HG02970 (cell line): ENCODE measurements around the gene AUNIP.

Experiments used
- ATAC-seq: cut with Tn5 transposase; IDR thresholded peaks from one replicate; pipeline ENCODE4 v1.9.1; 2021; ENCODE audit warnings: mild to moderate bottlenecking, moderate library complexity, moderate number of reproducible peaks; ENCODE audit not compliant: unreplicated experiment, low FRiP score

The AUNIP gene

DNA sequence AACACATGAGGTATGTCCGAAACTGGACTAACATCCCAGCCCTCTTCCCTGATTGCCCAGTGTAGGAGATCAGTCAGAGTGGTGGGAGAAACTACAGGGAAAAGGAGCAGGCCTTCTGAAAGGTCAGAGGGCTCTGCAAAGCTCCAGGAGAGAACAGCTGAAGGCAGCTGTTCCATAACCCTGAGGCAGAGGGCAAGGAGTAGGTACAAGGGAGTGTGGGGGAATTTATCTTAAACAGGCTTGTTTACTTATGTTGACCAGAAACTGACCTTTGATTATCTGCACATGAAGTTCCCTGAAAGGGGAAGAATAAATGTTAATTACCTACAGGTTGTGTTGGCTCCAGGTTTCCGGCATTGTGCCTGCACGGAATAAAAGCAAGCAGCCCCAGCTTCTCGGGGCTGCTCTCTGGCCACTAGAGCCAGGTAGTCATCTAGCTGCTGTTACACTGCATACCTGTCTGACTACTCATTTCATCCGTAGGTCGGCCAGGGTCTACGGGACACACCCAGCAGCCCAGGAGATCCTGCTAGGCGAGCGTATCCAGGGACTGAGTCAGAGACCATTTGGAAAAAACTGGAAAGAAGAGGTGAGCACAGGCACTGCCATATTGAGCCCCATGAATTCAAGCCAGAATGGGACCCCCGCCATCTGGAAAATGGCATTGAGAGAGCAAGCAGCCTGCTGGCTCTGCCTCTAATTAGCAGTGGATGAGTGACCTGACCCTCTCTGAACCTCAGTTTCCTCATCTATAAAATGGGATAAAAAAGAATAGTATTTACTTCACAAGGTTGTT is 31.2 kb upstream of the AUNIP start:
- no peak for ATAC-seq

DNA sequence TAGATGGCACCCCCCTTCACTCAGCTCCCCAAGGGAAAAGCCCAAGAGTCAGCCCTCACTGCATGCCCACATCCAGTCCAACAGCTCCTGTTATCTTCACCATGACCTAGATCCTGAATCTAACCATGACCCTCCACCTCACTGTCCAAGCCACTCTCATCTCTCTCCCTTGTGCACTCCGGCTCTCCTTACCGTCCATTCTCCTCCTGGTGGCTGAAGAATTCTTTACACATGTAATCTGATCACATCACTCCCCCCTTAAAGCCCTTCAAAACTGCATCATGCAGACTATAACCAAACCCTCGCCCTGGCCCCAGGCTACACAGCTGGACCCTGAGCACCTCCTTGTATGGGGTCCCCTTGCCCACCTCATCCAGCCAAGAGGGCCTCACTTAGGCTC is 30.2 kb upstream of the AUNIP start:
- ATAC-seq: no peak

DNA sequence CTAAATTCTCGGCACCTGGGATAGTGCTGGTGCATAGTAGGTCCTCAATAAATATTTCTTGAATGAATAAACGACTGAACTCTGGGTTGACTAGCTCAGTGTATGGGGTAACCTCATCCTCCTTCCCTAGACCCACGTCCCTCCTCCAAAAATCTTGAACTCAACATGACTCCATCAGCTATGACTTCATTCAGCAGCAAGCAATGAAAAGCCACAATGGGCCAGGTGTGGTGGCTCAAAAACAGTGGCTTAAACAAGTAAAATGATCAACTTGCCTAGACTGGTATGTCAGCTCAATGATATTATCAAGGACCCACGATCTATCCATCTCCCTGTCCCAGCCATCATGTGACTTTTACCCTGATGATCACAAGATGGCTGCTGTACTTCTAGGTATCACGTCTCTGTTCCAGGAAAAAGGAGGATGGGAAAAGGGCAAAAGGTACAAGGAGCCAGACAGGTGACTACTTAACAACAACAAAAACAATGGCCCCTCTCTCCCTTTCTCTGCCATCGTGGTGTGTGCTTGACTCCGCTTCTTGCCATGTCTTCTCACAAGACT is 29.2 kb upstream of the AUNIP start:
- no peak for ATAC-seq

DNA sequence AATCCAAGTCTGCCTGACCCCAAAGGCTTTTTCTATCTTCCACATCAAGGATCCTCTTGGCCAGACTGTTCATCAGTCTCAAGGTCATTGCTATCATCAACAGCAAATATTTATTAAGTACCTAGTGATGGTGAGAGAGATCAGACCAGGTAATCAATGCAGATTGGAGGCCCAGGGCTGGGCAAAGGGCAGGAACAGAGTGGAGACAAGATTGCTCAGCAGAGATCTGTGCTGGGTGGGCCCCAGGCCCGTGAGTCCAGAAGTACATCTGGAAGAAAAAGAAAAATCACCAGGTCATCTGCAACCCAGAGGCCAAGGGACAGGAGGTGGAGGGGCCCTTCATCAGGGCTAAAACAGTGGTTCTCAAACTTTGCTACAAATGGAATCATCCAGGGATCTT is 26.3 kb upstream of the AUNIP start:
- no peak for ATAC-seq

DNA sequence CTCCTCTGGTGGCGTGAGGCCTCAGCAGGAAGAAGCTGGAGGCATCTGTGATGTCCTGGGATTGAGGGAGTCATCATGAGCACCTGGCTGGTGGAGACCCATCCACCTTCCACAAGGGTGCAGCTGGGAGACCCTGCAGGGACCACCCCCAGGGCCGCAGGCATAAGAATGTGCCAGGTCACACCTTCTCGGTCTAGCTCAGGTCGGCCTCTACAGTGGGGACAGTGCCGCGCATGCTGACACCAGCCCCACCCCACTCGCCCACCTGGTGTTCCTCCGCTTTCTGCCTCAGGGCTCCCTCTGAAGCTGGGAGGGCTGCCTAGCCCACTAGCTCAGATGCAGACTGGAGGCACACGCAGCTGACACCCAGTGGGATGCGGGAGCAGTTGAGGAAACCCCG is 22.0 kb upstream of the AUNIP start:
- no peak for ATAC-seq

DNA sequence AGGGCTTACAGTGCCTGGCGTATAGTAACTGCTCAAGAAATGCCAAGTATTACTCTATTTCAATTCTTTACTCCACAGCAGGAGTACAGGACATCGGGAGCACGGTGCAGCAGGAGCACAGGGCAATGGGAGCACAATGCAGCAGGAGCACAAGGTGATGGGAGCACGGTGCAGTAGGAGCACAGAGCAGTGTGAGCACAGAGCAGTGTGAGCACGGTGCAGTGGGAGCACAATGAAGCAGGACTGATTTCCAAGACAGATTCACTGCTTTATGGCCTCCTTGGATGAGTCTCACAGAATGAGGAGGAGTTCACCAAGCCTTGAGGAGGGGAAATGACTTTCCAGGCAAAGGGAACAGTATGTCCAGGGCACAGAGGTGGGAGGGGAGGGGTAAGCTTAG is 21.3 kb upstream of the AUNIP start:
- no peak for ATAC-seq

DNA sequence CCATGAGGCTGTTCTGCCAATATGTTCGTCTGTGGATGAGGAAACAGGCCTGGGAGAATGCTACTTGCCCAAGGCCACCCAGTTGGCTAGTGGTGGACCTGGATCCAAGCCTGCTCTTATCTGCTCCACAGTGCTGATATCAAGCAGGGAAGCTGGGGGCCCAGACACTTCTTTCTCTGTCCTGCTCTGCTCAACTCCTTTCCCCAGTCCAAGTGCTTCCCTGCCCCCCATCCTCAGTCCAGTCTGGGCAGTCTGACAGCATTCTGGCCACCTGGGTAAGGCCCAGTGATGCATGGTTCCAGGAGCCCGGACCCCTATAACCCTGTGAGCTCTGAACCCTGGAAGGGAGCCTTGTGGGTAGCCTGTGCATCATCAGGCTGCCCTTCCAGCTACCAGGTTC is 20.4 kb upstream of the AUNIP start:
- ATAC-seq: no peak

DNA sequence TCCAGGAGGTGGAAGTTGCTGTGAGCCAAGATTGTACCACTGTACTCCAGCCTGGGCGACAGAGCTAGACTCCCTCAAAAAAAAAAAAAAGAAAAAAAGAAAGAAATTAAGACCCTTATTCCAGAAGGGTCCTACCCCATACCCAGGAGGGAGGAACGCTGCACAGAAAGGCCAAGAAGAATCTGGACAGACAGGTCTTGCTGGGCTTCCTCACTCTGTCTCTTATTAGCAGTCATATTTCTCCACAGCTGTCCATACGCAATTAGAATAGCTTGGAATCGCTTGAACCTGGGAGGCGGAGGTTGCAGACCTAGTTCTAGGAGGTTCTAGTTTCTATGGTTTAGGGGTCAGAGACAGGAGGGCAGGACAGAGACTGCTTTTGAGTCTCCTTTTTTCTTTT is 19.4 kb upstream of the AUNIP start:
- ATAC-seq: no peak

DNA sequence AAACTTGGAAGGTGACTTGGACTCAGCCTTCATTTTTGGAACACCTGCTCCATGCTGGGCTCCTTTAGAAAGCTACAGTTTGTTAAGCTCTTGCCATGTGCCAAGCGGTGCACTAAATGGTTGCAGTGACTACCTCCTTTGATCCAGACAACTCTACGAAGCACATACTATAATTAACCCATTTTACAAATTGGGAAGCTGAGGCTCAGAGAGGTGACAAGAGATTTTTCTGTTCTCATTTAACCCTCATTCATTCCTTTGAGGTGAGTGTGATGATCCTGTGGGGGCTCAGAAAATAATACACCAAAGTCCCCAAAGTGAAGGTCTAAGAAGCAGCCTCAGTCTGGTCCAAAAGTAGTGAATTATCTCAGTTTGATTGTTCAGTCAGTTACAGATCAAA is 17.9 kb upstream of the AUNIP start:
- no peak for ATAC-seq

DNA sequence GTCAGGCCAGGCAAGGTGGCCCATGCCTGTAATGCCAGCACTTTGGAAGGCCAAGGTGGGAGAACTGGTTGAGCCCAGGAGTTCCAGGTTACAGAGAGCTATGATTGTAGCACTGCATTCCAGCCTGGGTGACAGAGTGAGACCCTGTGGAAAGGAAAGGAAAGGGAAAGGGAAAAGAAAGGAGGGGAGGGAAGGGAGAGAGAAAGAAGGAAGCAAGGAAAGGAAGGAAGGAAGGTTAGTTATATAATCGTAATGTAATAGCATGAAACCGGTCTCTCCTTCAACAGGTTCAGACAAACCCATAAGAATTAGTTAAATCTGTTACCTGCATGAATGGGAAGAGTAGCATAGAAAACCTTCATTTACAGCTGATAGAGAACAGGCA is 17.4 kb upstream of the AUNIP start:
- no peak for ATAC-seq

DNA sequence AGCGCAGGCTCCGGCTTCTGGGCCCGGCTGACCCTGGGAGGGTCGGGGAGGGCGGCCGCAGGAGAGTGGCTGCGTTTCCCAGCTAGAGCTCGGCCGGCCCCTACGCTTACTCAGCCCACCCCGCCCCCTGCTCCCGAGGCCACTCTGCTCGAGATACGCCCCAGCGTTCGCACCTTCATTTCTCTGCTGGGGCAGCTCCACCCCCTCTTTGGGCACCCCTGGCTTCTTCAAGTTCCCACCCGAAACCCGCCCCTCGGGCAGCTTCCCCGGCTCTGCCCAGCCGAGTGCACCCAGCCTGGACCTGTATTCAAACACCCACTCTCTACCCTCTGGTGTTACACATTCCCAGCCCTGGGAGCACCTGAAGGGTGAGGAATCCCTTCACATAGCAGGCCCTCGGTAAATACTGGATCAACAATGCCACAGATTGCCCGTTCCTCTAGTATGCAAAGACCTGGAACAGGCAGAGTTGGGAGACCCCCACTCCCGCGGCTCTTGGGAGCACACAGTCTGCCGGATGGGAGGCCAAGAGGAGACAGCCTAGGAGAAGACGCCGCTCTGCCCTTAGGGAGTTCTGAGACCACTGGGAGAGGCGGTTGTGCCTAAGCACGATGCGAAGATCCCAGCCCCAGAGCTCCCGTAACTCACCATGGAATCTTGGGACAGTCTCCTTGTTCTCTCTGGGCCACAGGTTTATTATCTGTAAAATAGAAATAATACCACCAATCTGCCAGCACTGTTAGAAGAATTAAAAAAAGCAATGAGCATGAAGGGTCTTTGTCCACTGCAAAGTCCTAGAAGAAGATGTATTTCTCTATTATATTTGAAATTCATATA is 16.8 kb upstream of the AUNIP start:
- no peak for ATAC-seq

DNA sequence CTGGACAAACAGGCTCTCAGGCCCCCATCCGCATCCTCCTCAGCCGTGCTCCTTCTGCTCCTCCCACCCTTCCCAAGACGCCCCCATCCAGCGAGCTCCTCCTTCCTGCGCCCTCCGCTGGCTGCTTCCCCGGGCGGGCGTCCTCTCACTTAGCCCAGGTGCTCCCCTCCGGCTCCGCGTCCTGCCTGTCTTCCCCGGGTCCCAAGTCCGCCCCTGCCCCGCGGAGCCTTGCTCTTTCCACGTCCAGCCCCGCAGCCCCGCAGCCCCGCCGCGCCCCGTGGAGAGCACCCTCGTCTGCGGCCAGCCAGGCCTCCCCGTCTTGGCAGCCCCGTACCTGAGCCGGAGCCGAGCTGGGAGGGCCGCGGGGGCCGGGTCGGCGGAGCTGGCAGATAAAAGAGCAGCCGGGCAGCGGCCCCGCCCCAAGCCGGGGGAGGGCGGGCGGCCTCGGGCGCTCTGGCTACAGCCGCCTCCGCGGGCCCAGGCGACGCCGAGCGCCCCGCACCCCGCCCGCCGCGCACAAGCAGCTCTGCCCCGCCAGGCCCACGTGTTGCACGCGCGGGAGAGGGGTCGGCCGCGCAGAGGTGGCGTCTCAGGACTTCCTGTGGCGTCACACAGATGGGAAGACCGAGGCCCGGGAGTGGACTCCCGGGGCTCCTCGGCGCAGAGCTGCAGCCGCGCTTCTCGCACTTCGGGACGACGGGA is 16.0 kb upstream of the AUNIP start, which contains the start of gene PAQR7:
TSS of gene PAQR7 (minus strand) at position 555 of the 702 bp plus-strand sequence. CDS start 11,869 bp downstream, outside the sequence.
- no peak for ATAC-seq

DNA sequence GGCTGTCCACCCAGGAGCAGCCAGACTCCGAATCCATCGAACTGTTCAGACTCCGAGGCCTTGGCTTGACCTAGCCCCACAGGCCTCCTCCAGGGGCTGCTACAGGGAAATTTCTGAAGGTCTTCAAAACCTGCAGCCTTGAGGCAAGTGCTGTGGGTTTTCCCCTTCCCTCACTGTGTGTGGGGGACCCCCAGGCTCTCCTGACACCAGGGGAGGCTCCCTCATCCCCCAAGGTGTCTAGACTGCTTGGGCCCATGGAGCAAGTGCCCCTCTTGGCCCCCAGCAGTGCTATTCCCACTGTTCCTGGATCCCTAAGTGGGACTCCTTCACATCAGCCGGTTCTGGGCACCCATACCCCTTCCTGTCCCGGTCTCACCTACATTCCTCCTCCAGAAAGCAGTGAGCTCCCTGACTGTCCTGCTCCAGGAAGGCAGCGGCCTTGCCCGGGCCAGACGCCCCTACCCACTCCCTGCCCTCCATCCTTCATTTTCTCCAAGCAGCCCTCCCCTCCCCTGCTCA is 15.4 kb upstream of the AUNIP start:
- no peak for ATAC-seq

DNA sequence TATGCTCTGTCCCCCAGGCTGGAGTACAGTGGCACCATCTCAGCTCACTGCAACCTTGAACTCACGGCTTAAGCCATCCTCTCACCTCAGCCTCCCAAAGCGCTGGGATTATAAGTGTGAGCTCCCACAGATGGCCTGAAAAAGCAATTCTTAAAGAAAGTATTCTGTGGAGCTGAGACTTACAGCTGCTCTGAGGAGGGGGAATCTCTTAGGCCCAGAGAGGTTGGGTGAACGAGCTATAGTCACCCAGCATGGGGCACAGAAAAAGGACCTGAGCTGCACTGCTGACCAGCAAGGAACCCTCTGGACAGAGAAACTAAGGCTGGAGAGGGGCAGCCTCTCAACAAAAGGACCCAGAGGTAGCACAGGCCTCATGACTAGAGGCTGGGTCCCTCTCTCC is 15.0 kb upstream of the AUNIP start:
- no peak for ATAC-seq

DNA sequence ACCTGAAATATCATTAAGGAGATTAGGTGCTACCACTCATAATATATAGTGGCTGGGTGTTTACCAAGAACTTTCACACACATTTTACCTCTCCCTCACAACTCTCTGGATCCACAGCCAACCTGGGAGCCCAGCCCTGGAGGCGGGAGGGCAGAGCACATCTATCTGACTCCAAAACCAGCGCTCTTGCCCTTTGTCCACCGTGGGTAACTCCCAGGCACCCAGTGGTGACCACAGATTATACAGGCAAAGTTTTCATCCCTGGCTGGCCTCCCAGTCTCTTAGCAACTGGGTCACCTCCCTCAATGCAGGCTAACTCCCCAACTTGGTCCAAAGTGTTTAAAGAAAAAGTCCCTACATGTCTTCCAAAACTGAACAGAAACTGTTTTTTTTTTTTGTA is 13.9 kb upstream of the AUNIP start:
- ATAC-seq: no peak

DNA sequence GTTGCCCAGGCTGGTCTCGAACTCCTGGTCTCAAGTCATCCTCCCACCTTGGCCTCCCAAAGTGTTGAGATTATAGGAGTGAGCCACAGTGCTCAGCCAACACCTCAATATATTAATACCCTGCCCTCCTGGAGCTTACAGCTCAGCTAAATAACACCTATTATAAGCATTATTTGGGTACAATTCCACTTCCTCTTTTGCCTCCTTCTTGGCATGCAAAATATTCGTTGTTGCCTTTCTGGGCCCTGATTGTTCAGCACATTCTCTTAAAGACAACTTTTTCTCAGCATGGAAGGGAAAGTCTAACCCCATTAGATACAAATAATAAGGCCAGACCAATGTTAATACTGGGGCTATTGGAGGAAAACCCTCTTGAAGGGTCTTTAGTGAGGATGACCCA is 13.5 kb upstream of the AUNIP start:
- ATAC-seq: no peak

DNA sequence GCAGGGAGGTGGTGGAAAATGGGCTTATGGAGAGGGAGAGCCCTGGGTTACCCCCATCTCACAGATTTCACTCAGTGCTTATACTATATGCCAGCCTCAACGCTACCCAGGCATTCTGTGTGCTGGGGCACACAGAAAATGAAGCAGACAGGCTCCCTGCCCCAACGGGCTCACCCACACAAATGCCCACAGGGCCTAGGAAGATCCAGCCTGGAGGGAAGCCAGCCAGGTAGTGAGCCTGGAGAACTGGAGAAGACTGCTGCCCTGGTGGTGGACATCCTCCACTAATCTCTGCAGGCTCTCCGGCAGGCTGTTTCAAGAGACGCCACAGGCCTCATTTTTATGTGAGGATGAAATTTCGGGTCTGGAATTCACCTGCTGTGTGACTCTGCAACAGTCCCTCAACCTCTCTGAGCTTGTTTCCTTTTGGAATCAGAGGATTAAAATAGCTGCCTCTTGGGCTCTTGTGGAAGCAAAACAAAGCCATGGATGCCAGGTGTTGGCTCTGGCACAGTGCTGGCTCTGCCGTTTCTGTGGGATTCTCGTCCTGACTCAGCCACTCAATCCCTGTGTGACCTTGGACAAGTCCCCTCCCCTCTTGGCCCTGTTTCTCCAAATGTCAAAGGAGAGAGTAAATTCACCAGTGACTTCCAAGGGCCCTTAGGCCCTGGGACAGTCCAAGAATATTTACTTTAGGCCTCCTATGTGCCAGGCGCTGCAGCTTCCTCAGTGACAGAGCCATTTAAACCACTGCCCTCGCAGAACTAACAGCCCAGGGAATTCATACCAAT is 12.6 kb upstream of the AUNIP start:
- ATAC-seq: no peak

DNA sequence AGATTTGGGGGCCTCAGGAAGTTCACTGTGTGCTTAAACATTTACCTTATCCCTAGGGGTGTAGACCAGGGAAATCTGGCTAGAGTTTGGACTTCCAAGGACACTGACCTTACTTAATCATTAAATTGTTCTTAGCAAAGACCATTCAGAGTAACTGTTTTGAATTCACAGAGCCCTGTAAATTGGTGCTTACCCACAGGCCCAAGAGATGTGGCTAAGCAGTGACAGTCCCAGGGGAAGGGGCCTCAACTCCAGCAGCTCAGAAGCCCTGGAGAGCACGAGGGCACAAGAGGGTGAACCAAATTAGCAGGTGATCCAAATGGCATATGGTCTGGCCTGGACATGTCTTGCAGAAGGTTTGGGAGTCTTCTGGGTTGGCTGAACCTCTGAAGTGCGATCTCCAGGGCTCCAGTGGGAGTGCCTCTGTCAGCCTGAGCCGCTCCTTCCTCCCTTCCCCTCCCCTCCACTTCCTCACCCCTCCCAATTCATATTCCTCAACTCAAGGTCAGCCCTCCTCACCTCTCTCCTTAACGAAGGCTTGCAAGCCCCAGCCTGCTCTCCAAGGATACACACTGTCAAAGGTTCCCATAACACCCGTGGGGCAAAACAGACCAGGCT is 11.9 kb upstream of the AUNIP start:
- ATAC-seq: no peak

DNA sequence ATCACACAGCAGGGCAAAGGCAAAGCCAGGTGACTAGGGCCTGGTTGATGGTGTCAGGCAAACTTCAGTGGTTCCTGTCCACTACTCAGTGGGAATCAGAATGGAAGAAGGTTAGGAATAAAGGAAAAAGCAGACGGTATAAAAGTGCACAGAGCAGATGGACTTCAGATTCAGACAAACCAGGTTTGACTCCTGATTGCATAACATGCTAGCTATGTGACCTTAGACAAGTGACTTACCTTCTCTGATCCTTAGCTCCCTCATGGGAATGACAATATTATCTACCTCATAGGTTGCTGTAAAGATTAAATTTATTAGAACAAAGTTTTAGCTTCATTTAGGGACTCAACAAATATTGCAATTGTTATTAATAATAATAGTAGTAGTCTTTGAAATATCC is 11.4 kb upstream of the AUNIP start:
- no peak for ATAC-seq
